Head of caudate nucleus (tissue), 42 donors: ENCODE data around the gene PRDM2.
A peak's percentile ranks its signal among the peaks of the same experiment; 100 is the strongest.

ENCODE experiments used
- DNase-seq, 42 donors: peaks; one replicate each; pipeline versions ENCODE4 v3.0.0 to v3.0.0-alpha.2; 2020 to 2021; ENCODE audit warnings: mixed read lengths in 7 of 42
- intact Hi-C: fragments of 100-400 bp; cut with DNase I; formaldehyde crosslinking; loops from one replicate; pipeline ENCODE4 v1.15.0; 2022

The PRDM2 gene

GRCh38 chr1:13801232-13801631 is 101.2 kb downstream of the PRDM2 start:
- DNase-seq = no peak
- intact Hi-C loops = loop anchor here (10.0 kb wide), 1 partner anchor 136 kb away; no protein-coding TSS in a partner anchor

GRCh38 chr1:13801655-13802486 is 101.9 kb downstream of the PRDM2 start:
- intact Hi-C loops = loop anchor here (10.0 kb wide), 1 partner anchor 137 kb away; no protein-coding TSS in a partner anchor
- DNase-seq = peak in 1 of 42 donors; percentile 15

- peak in 1 of 42 donors; percentile 14 for DNase-seq
- intact Hi-C loops = loop anchor here (10.0 kb wide), 1 partner anchor 138 kb away; no protein-coding TSS in a partner anchor
These were observed 103.0 kb downstream of the PRDM2 start for GRCh38 chr1:13802782-13803545.

- intact Hi-C loops = loop anchor here (10.0 kb wide), 1 partner anchor 139 kb away; no protein-coding TSS in a partner anchor
- DNase-seq = no peak
These were observed 103.7 kb downstream of the PRDM2 start for GRCh38 chr1:13803546-13804239.

GRCh38 chr1:13804240-13804633 is 104.2 kb downstream of the PRDM2 start:
- intact Hi-C loops = loop anchor here (10.0 kb wide), 1 partner anchor 139 kb away; no protein-coding TSS in a partner anchor
- DNase-seq = no peak

- intact Hi-C loops = loop anchor here (10.0 kb wide), 1 partner anchor 141 kb away; no protein-coding TSS in a partner anchor
- no peak for DNase-seq
These were observed 105.4 kb downstream of the PRDM2 start for GRCh38 chr1:13805431-13805830.

- DNase-seq = no peak
- intact Hi-C loops = loop anchor here (10.0 kb wide), 1 partner anchor 141 kb away; no protein-coding TSS in a partner anchor
These were observed 106.1 kb downstream of the PRDM2 start for GRCh38 chr1:13806108-13806507.

GRCh38 chr1:13807209-13807608 is 107.2 kb downstream of the PRDM2 start:
- peak in 15 of 42 donors; percentile 34 to 73 (median 43) for DNase-seq
- intact Hi-C loops = loop anchor here (10.0 kb wide), 1 partner anchor 142 kb away; no protein-coding TSS in a partner anchor

GRCh38 chr1:13808729-13809131 is 108.7 kb downstream of the PRDM2 start:
- peak in 3 of 42 donors; percentile 45 to 52 (median 47) for DNase-seq
- intact Hi-C loops = loop anchor here (10.0 kb wide), 1 partner anchor 144 kb away; no protein-coding TSS in a partner anchor

GRCh38 chr1:13809461-13810159 is 109.6 kb downstream of the PRDM2 start:
- intact Hi-C loops = loop anchor here (10.0 kb wide), 1 partner anchor 145 kb away; no protein-coding TSS in a partner anchor

GRCh38 chr1:13812456-13813397 is 112.7 kb downstream of the PRDM2 start:
- intact Hi-C loops = no loop called here
- DNase-seq = no peak

More at GRCh38 chr1:13809461-13810159, 109.6 kb downstream of the PRDM2 start:
- DNase-seq = no peak

GRCh38 chr1:13813398-13814012 is 113.5 kb downstream of the PRDM2 start:
- intact Hi-C loops = no loop called here
- peak in 25 of 42 donors; percentile 19 to 73 (median 42) for DNase-seq

- intact Hi-C loops = no loop called here
These were observed 114.1 kb downstream of the PRDM2 start for GRCh38 chr1:13814131-13814530.

GRCh38 chr1:13816016-13816760 is 116.2 kb downstream of the PRDM2 start:
- peak in 4 of 42 donors; percentile 0 to 15 (median 13) for DNase-seq
- intact Hi-C loops = no loop called here

More at GRCh38 chr1:13814131-13814530, 114.1 kb downstream of the PRDM2 start:
- DNase-seq = no peak

- intact Hi-C loops = no loop called here
These were observed 117.9 kb downstream of the PRDM2 start for GRCh38 chr1:13817906-13818305.

GRCh38 chr1:13818926-13819325 is 118.9 kb downstream of the PRDM2 start:
- intact Hi-C loops = no loop called here
- DNase-seq = peak in 5 of 42 donors; percentile 1 to 38 (median 25)

More at GRCh38 chr1:13817906-13818305, 117.9 kb downstream of the PRDM2 start:
- peak in 4 of 42 donors; percentile 8 to 33 (median 14) for DNase-seq
